COLO668 (cell line): ENCODE measurements around the gene TMED1.
"Not testable (repeated sequence)": the region's sequence is repeated elsewhere in the genome, so short reads cannot be mapped to it uniquely, and the experiment has no call there.

Experiments used
- DNase-seq: peaks from one replicate; lab custom pipeline; 2025; ENCODE audit not compliant: unreplicated experiment; lab: John Stamatoyannopoulos, UW

Gene TMED1, protein sequence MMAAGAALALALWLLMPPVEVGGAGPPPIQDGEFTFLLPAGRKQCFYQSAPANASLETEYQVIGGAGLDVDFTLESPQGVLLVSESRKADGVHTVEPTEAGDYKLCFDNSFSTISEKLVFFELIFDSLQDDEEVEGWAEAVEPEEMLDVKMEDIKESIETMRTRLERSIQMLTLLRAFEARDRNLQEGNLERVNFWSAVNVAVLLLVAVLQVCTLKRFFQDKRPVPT

DNA sequence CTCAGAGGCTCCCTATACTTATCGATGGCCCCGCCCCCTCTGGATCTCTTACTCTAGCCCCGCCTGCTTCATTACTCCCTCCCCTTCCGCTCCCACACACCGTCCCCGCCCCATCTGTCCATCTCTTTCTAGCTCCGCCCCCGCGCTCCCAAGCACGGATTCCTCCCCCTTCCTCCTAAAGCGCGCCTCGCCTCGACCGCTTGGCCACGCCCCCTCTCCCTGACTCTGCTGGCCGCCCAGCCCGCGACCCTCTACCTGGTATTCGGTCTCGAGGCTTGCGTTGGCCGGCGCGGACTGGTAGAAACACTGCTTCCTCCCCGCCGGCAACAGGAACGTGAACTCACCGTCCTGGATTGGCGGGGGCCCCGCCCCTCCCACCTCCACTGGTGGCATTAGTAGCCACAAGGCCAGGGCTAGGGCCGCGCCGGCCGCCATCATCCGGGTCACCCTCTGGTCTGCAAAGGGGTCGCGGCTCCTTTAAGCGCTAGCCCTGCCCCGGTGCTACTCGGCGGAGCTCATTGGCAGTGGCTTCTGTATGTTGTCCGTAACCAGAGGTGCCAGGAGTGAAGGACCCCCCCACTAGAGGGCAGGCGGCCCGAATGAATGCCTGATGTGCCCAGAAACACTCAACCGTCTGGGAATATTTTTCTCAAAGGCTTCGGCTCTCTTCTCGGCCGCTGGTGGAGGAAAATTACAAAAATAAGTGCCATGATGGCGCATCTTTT, at the start of gene TMED1:
Gene TMED1, minus strand, starts transcription at position 459 of the 725 bp plus-strand sequence. Its CDS starts 21 bp downstream, at position 438.
- peak; percentile 100 for DNase-seq

DNA sequence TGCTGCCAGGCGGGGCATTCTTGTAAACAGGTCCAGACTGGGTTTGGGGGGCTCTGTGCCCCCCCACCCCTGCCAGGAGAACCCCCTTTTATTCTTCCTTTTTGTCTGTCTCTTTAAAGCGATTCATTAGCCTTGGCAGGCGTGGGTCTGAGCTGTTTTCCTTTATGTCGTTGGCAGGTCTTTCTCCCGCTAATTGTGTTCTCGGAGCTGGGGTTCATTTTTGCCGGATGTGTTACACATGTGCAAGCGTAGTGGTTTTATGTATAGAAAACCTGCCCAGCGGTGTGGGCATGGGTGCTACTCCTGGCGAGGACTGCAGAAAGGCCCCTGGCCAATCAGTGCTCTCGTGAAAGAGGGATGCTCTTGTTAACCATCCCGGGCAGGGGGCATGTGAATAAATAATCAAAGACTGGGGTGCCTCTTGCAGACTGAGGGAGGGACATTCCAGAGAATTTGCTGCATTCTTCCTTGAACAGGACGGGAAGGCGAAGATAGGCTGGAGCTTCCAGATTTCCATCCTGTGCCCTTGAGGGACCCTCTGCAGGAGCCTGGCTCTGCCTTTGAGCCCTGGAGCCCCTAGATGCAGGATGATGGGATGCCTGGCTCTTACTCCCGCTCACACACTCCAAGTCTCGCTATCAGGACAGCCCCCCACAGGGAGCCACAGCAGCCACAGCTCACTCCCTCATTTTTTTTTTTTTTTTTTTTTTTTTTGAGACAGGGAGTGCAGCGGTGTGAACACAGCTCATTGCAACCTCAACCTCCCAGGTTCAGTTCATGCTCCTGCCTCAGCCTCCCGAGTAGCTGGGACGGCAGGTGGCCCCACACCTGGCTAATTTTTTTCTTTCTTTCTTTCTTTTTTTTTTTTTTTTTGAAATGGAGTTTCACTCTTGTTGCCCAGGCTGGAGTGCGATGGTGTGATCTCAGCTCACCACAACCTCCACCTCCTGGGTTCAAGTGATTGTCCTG, 49.5 kb upstream of the TMED1 start:
- no peak for DNase-seq

DNA sequence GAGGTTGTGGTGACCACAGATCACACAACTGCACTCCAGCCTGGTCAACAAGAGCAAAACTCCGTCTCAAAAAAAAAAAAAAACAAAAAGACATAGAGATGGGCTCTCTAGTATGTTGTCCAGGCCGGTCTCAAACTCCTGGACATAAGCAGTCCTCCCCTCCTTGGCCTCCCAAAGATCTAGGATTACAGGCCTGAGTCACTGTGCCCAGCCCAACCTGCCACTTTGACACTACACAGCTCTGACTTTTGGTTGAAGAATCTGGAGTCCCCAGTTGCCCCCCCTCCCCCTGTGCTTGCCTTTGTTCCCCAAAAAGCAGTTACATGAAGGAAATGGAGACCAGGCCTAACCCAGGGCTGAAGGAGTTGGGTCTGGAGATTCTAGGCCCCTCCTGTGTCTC, 48.3 kb upstream of the TMED1 start:
- DNase-seq: no peak

DNA sequence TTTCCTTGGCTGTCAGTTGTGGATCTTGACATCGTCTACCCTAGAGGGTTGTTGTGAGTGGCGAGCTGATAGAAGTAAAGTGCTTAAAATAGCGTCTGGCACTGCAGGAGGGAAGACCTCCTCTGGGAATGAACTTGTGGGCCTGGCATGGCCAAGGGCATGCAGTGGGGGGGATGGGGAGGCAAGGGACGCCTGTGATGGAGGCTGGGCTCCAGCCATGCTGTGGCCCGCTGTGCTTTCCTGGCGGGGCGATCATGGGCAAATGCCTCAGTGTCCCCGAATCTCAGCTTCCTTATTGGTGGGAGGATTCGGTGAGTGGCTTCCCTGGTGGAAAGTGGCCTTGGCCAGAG, 46.1 kb upstream of the TMED1 start:
- DNase-seq: no peak

DNA sequence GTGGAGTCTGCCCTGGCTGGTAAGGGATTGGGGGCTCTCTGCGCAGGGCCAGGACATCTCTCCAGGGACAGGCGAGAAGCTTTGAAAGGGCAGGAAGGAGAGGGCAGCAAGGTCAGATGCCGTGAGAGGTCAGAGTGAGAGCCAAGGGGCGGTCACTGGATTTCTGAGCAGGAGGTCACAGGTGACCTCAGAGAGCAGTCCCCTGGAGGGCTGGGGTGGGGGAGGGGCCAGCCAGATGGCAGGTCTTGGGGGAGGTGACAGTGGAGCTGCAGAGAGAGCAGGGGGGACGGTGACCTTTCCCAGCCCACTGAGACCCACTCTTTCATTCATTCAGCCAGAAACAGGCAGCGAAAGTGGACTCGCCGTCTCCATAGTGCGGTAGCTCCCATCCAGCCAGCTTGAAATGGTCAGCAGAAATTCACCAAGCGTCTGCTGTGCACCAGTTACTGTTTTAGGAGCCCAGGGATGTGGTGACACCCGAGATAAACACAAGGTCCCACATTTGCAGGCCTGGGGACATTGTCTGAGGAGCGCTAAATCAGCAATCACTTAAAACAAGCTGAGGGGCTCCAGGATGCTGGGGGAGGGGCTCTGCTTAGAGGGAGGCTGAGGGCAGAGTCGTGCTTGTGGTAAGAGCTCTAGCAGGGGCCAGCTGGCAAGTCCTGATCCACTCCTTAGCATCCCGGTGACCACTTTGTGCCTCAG, 45.5 kb upstream of the TMED1 start:
- no peak for DNase-seq

DNA sequence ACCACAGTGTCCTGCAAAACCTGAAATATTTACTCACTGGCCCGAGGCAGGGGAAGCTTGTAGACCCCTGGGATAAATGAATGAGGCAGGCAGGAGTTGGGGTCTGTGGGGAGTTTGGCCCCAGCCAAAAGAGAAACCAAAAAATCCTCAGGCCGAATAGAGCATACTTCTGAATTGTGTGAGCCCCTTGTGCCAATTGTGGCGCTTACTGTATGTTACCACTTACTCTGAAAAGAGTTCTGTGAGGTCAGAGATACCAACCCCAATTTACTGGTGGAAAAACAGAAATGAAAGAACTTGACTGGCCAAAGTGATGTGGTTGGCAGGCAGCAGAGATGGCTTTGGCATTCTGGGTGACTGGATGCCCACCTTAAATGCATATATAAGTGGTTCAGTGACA, 42.2 kb upstream of the TMED1 start:
- no peak for DNase-seq

DNA sequence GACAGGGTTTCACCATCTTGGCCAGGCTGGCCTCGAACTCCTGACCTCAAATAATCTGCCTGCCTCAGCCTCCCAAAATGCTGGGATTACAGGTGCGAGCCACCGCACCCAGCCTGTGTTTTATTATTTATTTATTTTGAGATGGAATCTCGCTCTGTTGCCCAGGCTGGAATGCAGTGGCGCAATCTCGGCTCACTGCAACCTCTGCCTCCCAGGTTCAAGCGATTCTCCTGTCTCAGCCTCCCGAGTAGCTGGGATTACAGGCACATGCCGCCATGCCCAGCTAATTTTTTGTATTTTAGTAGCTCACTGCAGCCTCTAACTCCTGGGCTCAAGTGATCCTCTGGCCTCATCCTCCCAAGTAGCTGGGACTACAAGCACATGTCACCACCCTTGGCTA, 41.6 kb upstream of the TMED1 start:
- DNase-seq: not testable (repeated sequence)

DNA sequence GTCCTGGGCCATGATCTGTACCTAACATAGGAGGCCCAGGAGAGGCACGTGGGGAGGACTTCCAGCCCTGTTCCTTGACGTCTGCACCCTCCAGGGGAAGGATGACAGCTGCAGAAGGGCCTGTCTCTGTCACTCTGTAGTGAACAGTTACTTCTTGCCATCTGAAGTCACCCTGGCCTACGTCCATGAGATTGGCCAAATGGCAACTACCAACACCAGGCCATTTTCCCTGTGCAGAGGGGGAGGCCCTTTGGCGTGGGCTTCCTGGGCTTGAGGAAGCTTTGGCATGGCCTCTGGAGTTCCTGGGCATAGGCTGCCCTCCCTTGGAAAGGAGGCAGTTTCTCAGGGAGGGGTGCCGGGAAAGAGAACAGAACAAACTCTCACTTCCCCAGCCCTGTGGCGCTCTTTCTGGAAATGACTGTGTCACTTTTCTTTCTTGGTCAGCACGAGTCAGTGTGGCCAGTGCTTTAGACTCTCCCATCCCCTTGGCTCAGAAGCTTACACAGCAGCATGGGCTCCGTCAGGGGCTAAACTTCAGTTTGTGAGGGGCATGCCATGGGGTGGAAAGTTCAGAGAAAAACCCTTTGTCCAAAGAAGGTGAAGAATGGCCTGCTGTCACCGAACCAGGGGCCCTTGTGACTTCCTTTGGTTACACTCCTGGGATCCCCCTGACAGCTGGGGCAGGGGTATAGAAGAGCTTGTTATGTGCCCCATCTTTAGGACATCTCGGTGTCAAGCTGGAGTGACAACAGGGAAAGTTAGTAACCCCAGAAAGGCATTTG, 40.6 kb upstream of the TMED1 start:
- no peak for DNase-seq

DNA sequence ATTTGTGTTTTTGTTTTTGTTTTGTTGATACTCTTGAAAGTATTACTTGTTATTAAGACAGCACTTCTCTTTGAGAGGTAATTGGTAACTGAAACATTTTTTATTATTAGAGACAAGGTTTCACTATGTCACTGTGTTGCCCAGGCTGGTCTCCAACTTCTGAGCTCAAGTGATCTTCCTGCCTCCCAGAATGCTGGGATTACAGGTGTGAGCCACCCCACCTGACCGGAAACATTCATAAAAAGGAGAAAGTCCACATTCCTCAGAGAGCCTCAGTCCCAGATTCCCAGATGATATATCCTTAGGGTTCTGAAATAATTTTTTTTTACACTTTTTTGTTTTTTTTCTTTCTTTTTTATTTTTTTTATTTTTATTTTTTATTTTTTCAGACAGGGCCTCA, 38.0 kb upstream of the TMED1 start:
- DNase-seq: no peak

DNA sequence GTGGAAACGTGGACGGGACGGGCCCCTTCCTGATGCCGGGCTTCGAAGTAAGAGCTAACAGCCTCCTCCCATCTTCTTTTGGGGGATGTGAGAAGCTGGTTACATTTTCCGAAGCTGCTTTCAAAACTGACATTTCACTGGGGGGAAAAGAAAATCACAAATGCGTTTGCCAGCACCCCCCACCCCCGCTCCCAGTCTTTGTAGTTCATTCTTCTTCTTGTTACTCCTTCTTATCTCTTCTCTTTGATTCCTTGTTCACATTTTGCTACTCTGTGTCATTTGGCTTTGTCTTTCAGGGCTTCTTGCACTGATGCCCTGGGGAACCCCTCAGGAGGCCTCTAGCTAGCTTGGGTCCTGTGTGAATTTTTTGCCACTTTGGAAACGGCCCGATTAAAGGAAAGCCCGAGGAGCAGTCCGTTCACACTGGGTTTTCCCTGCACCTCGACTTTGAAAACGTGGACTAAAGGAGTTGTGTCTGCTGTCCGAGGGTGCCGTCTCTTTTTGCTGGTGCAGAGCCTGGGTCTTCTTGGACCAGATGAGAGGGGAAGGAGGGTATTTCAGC, 36.6 kb upstream of the TMED1 start:
- no peak for DNase-seq

DNA sequence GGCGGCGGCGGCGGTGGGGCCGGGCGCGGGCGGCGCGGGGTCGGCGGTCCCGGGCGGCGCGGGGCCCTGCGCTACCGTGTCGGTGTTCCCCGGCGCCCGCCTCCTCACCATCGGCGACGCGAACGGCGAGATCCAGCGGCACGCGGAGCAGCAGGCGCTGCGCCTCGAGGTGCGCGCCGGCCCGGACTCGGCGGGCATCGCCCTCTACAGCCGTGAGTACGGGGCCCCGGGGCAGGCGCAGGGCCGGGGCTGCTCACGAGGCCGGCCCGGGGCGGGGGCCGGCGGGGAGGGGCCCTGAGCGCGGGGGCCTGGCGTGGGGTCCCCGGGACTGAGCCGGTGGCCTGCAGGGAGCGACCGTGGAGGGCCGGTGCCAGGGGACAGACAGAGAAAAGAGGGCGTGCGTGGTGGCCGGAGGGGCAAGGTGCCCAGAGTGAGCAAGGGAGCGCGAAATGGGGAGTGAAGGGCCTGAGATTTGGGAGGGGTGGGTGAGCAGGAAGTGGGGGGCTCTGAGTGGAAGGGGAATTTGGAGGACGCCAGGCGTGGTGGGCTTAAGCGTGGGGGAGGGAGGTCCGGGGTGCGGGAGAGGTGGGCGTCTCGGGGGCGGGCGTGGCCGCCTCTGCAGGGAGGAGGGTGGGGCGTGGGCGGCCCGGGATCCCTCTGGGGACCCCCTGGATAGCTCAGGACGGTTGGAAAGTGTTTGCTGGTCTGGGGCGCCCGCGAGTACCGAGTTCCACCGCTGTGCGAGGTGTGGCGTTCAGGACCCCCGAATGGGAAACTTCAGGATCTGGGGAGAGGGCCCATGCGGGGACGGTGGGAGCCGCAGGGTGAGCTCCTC, 35.9 kb upstream of the TMED1 start:
- peak; percentile 64 for DNase-seq

DNA sequence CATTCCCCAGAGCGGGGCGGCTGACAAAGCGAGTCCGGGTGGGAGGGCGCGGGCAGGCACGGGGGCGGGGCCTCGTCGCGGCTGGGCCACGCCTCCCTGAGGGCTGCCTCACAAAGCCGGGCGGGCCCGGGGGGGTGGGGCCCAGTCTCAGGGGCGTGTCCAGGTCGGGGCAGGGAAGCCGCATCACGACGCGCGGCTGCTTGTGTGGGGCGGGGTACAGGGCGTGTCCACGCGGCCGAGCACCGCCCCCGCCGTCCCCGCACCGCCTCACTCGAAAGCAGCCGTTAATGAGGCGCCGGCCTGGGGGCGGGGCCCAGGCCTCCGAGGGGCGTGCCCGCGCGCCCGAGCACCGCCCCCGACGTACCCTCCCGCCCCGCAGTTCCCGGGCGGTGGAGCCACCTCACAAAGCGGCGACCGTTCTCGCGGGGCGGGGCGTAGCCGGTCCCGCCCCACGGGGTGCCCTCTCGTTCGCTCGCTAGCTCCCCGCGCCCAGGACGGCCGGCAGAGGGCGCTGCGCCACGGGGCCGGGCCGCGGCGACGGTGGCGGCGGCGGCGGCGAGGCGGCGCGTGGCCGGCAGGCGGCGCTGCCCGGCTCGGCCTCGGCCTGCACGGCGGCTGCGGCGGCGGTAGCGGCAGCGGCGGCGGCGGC, 35.1 kb upstream of the TMED1 start, which contains the start of gene CARM1:
Gene CARM1, plus strand, starts transcription at position 599 of the 649 bp plus-strand sequence. CDS start 150 bp downstream, outside the sequence.
- DNase-seq: peak; percentile 99

DNA sequence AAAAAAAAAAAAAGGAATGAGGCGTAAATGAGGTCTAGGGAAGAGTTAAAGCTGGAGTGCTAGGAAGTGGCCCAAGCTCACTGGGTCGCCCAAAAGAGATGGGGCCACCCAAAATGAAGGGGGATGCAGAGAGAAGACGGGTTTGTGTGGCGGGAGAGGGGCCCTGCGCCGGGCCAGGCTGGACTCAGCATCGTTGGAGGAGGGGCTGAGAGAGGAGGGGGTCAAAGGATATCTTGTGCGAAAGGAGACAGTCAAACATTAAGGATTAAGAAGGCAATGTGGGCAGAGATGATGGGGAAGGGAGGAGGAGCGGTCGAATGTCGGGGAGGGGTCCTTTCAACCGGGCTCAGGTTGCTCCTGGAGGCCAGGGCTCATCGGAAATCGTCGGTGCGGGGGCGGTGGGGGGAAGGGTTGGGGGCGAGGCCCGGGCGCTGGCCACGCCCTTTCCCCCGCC, 34.5 kb upstream of the TMED1 start:
- no peak for DNase-seq

DNA sequence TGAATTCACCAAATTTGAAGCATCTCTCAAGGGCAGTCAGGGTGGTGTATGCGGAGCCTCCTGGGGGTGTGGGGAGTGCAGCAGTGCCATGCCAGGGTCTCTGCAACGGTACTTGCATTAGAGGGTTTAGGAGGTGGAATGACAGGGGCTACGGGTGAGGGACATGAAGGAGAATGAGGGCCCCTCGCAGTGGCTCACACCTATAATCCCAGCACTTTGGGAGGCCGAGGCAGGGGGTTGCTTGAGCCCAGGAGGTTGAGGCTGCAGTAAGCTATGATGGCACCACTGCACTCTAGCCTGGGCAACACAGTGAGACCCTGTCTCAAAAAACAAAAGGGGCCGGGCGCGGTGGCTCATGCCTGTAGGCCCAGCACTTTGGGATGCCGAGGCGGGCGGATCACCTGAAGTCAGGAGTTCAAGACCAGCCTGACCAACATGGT, 33.9 kb upstream of the TMED1 start:
- not testable (repeated sequence) for DNase-seq

DNA sequence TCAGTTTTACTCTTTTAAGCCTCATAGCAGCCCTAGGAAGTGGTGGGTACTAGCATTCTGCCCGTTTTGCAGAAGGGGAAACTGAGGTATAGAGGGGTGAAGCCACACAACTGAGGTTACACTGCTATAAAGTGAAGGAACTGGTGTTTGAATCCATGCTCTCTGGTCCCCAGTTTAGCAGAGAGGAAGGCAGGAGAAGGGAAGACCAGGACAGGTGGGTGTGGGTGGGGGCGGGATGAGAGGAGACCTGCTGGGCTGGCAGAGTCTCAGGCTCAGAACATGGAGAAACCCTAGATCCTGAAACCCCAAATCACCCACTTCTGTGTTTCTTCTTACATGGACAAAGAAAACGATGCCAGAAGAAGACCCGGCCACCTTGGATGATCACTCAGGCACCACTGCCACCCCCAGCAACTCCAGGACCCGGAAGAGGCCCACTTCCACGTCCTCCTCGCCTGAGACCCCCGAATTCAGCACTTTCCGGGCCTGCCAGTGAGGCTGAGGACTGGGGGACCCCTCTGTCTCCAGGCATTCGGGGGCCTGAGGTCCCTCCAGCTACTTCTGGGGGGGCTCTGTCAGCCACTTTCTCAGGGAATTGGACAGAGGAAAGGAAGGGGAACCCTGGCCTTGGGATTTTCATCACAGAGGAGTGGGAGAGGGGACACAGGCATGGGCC, 33.0 kb upstream of the TMED1 start:
- no peak for DNase-seq

DNA sequence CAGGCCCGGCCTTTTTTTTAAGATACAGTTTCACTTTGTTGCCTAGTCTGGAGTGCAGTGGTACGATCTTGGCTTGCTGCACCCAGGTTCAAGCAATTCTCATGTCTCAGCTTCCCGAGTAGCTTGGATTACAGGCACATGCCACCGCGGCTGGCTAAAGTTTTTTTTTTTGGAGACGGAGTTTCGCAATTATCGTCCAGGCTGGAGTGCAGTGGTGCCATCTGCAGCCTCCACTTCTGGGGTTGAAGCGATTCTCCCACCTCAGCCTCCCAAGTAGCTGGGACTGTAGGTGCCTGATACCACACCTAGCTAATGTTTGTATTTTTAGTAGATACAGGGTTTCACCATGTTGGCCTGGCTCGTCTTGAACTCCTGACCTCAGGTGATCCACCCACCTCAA, 30.5 kb upstream of the TMED1 start:
- DNase-seq: no peak

DNA sequence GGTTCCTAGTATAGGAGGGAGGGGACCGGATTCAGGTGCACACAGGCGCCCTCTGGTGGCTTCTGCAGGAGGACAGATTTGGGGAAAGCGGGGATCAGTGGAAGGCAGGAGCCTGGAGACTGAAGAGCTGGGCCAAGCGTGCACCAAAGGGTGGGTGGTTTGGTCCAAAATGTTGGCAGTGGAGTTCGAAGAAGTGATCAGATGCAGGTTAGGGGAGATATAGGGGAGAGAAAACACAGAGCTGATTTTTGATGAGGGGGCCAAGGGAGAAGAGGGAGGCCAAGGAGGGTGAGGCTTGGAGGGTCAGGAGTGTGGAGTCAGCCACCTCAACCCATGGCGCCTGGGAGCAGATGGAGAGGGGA, 28.5 kb upstream of the TMED1 start:
- DNase-seq: peak; percentile 81
